SK-N-MC (cell line): ENCODE results near the gene CSRP1.

ENCODE experiments used
- EZH2 ChIP-seq: fragments of 200-600 bp; sonication (generic); IDR thresholded peaks from one replicate; pipeline ENCODE4 v1.6.1; 2017; ENCODE audit warnings: antibody characterized with exemption
- FOXP2 ChIP-seq: optimal IDR thresholded peaks from 2 replicates; pipeline ENCODE3; 2011; ENCODE audit warnings: mild to moderate bottlenecking, moderate library complexity; ENCODE audit not compliant: insufficient read depth; ENCODE audit errors: extremely low read length, control extremely low read depth
- POLR2AphosphoS5 ChIP-seq: IDR thresholded peaks from 2 replicates; pipeline ENCODE4 v1.6.1; 2012; ENCODE audit warnings: mild to moderate bottlenecking, low read depth, low read length, borderline replicate concordance

DNA sequence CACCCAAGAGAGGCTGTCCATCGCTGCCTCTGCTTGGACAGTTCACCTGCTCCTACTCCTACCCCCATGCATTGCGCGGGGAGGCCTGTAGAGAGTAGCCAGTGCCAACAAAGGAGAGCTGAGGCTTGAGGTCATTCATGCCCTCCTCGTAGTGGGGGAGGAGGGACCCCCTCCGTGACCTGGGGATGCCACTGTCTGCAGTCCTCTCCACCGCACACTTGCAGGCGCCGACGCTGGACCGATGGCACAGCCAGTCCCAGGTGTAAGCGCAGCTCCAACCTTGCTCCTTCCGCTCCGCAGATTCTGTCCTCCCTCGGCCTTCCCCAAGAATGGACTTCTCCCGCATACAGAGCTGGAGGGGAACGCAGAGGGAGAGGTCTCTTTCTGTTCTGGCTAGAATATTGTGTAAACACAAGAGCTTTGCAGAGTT is 37.3 kb downstream of the CSRP1 start:
- TF ChIP-seq EZH2 = no peak
- TF ChIP-seq FOXP2 = no peak
- TF ChIP-seq POLR2AphosphoS5 = no peak
